Stimulated activated CD8-positive, alpha-beta memory T cell treated with anti-CD3 and anti-CD28 coated beads, Interleukin-15, amount 100 ng/mL, for 24 hours (primary cell): ENCODE results near the gene CACNB1.

Experiments used
- DNase-seq: peaks from one replicate; pipeline ENCODE4 v3.0.0-alpha.2; 2020; ENCODE audit warnings: low read depth

CACNB1 gene

GRCh38 chr17:39197380-39198185, at the start of gene CACNB1:
TSS of gene CACNB1 (minus strand) at chr17:39197669. CDS start at chr17:39197495, 174 bp downstream.
- peak; percentile 34 for DNase-seq

- DNase-seq, result no peak
Measured at GRCh38 chr17:39246274-39246673, 48.8 kb upstream of the CACNB1 start.

GRCh38 chr17:39244600-39245570, 47.4 kb upstream of the CACNB1 start:
- DNase-seq, result peak; percentile 80

GRCh38 chr17:39244016-39244599, 46.6 kb upstream of the CACNB1 start:
- no peak for DNase-seq

- no peak for DNase-seq
Measured at GRCh38 chr17:39243155-39243554, 45.7 kb upstream of the CACNB1 start.

- DNase-seq, result no peak
Measured at GRCh38 chr17:39240631-39241030, 43.2 kb upstream of the CACNB1 start.

GRCh38 chr17:39239640-39240314, 42.3 kb upstream of the CACNB1 start:
- no peak for DNase-seq

- DNase-seq, result no peak
Measured at GRCh38 chr17:39238311-39238972, 41.0 kb upstream of the CACNB1 start.

- no peak for DNase-seq
Measured at GRCh38 chr17:39237586-39237985, 40.1 kb upstream of the CACNB1 start.

- no peak for DNase-seq
Measured at GRCh38 chr17:39236981-39237441, 39.5 kb upstream of the CACNB1 start.

GRCh38 chr17:39236450-39236927, 39.0 kb upstream of the CACNB1 start:
- DNase-seq, result no peak

GRCh38 chr17:39235555-39236449, 38.3 kb upstream of the CACNB1 start:
- DNase-seq, result no peak

- no peak for DNase-seq
Measured at GRCh38 chr17:39231591-39232551, 34.4 kb upstream of the CACNB1 start.

GRCh38 chr17:39231091-39231561, 33.7 kb upstream of the CACNB1 start:
- no peak for DNase-seq

GRCh38 chr17:39230361-39230760, 32.9 kb upstream of the CACNB1 start:
- no peak for DNase-seq

- no peak for DNase-seq
Measured at GRCh38 chr17:39229274-39229913, 31.9 kb upstream of the CACNB1 start.

GRCh38 chr17:39227364-39227919, 30.0 kb upstream of the CACNB1 start:
- no peak for DNase-seq
